ENCODE measurements around the gene TMTC1. TPM values are rescaled to one million over a fixed set of nuclear protein-coding genes. Genes with fewer than 3 reads are reported as not detected.
A peak's percentile ranks its signal among the peaks of the same experiment; 100 is the strongest.

TMTC1 gene
- total RNA-seq, 1 donor from 2014 or later, result 0.49 TPM

DNA sequence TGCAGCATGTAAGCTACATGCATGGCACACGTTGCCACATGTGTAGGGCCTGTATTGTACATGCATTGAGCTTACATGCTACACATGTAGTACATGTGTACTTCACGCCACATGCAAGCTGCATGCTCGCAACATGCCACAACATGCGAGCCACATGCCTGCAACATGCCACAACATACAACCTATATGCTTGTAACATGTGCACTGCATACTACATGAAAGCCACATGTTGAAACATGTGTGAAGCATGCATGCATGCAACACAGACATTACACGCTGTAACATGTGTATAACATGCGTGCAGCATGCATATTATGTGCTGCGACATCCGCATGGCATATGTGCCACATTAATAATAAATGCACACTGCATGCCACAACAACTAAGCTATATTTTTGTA, 9.1 kb upstream of the TMTC1 start:
- no peak for DNase-seq

DNA sequence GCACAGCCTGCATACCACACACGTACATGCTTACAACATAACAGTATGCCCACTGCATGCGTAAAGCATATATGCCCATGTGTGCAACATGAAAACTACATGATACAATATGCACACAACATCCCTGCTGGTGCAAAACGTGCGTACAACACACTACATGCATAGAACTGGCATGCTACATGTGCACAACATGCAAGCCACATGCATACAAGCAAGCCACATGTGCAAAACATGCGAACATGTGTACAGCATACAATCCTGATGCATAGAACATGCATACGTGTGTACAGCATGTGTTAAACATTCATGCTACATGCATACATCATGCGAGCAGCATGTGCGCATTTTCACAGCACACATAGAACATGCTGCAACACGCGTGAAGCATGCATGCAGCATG, 8.4 kb upstream of the TMTC1 start:
- H3K9me3 Mint-ChIP-seq, result peaks cover 4% of the 10 kb centered on the region
- no peak overlapping the region for H3K27ac Mint-ChIP-seq
- DNase-seq, result no peak
- no peaks in the 10 kb centered on the region for H3K4me1 Mint-ChIP-seq
- H3K4me3 Mint-ChIP-seq, result no peak overlapping the region
- intact Hi-C loops (cut with micrococcal nuclease), result no loop called here
- no peaks in the 10 kb centered on the region for H3K36me3 Mint-ChIP-seq (ENCODE audit: low read depth)
- no peaks in the 10 kb centered on the region for H3K27me3 Mint-ChIP-seq

More for the DNA sequence above, 9.1 kb upstream of the TMTC1 start:
- Mint-ChIP-seq H3K27me3 (no peaks in the 10 kb centered on the region), H3K36me3 (ENCODE audit: low read depth) (no peaks in the 10 kb centered on the region), H3K4me3 (no peak overlapping the region), H3K4me1 (no peaks in the 10 kb centered on the region), H3K9me3 (peaks cover 4% of the 10 kb centered on the region), H3K27ac (no peak overlapping the region)
- intact Hi-C loops (cut with micrococcal nuclease), result no loop called here

DNA sequence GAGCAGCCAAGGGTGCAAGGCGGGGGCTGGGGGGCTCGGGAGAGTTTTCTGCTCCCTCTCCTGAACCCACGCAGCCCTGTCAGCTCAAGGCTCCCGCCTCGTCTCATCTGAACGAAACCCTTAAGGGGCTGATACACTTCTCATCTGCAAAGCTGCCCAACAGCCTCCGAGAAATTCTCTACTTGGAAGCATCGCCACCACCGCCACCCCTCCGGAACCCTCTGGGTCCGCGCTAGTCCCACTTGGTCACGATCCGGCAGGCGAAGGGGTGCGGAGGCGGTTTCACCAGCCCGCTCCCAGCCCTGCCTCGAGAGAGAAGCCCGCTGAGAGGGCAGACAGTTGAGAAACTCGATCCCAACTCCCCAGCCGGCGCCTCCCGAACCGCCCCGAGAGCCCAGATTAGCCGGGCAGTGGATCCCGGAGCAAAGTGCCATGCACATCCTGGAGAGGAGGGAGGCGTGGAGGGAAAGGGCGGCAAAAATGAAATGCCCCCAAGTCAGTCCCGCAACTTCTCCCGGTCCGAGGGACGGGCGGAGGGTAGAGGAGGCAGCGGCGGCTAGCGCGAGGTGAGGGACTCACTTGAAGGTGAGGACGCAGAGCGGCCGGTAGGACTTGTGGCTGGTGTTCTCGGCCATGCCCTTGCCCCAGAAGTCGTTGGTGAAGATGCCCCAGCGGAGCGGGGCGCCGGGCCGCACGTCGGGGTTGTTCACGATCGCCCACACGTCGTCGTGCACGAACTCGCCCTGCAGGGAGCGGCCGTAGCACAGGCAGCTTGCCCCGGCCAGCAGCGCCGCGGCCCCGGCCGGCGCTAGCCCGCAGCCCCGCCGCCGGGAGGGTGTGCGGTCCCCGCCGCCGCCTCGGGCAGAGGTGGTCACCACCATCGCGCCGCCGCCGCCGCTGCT, 620 bp downstream of the TMTC1 start:
- H3K27ac Mint-ChIP-seq, result peak overlapping the region; percentile 34

DNA sequence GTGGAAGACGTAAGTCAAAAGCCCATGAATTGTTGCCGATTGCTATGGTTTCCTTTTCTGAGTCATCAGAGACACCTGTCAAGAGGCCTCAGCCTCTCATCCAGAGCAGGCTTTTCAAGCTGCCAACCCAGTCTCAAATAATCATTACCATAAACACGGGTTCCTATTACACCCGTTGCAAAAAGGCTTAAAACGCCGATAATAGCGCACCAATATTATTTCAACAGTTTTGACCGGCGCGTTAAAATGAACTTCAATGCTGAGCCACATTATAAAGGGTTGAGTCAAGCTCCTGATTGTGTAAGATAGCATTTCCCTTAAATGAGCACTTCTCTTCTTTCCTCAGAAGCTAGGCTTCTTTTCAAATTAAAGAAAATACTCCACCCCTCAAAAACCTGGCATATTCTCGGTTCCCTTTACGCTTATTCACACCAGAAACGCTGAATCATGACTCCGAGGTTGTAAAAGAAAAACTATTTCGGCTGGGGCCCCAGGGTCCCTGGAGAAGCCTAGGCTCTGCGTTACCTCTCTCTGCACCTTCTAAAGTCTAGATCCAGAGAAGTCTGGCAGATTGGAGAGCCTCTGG, 1.4 kb downstream of the TMTC1 start:
- Mint-ChIP-seq H3K27ac (no peak overlapping the region), H3K9me3 (peaks cover 4% of the 10 kb centered on the region), H3K4me3 (peak overlapping the region; percentile 62), H3K4me1 (peaks cover 7% of the 10 kb centered on the region), H3K36me3 (ENCODE audit: low read depth) (no peaks in the 10 kb centered on the region), H3K27me3 (peaks cover 39% of the 10 kb centered on the region)
- DNase-seq, result no peak
- intact Hi-C loops (cut with micrococcal nuclease), result no loop called here

More for the DNA sequence above, 620 bp downstream of the TMTC1 start:
- peak; percentile 58 for DNase-seq
- H3K4me3 Mint-ChIP-seq, result peak overlapping the region; percentile 62
- H3K4me1 Mint-ChIP-seq, result peaks cover 7% of the 10 kb centered on the region
- peaks cover 39% of the 10 kb centered on the region for H3K27me3 Mint-ChIP-seq
- intact Hi-C loops (cut with micrococcal nuclease), result no loop called here
- no peaks in the 10 kb centered on the region for H3K36me3 Mint-ChIP-seq (ENCODE audit: low read depth)
- peaks cover 4% of the 10 kb centered on the region for H3K9me3 Mint-ChIP-seq

DNA sequence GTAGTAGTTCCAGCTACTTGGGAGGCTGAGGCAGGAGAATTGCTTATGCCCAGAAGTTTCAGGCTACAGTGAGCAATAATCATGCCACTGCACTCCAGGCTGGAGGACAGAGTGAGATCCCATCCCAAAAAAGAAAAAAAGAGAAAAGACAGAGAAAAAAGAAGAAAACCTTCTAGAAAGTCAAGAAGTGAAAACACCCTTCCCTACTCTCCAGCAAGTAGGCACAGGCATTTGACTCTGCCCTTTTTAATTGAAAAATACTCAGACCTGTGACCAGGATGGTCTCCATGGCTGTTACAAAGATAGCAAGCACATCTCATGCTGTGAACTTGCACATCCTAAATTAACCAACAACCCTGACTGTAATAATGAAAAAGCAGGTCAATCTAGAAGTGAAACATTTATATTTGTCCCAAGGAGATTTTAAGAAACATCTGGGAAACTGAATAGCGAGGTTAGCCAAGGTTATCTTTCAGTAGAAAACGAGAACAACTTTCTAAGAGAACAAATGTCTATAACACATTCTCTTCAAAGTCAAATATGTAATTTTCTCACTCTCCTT, 2.0 kb downstream of the TMTC1 start:
- Mint-ChIP-seq H3K27me3 (peaks cover 39% of the 10 kb centered on the region), H3K36me3 (ENCODE audit: low read depth) (no peaks in the 10 kb centered on the region), H3K4me3 (peak overlapping the region; percentile 8), H3K4me1 (peaks cover 7% of the 10 kb centered on the region), H3K9me3 (peaks cover 4% of the 10 kb centered on the region), H3K27ac (no peak overlapping the region)
- intact Hi-C loops (cut with micrococcal nuclease), result no loop called here
- DNase-seq, result no peak

DNA sequence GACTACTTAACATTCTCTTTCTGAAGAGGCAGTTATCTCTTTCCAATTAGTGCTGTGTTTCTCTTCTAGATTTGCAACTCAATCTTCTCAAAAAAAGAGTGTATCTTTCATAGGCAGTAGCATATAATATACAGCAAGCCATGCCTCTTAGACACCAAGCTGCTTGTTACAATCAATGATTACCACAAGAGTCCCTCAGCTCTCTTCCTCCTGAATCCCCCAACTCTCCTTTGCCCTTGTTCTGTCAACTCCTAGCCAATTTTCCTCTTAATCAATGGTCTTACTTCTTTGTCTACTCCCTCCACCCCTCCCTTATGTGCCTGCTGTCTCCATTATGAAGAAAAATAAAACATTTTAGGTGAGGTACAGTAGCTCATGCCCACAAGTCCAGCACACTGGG, 2.6 kb downstream of the TMTC1 start:
- no peaks in the 10 kb centered on the region for H3K36me3 Mint-ChIP-seq (ENCODE audit: low read depth)
- DNase-seq, result no peak
- H3K27ac Mint-ChIP-seq, result no peak overlapping the region
- intact Hi-C loops (cut with micrococcal nuclease), result no loop called here
- H3K27me3 Mint-ChIP-seq, result peaks cover 39% of the 10 kb centered on the region
- no peak overlapping the region for H3K4me3 Mint-ChIP-seq
- H3K9me3 Mint-ChIP-seq, result peaks cover 8% of the 10 kb centered on the region
- H3K4me1 Mint-ChIP-seq, result peaks cover 7% of the 10 kb centered on the region

DNA sequence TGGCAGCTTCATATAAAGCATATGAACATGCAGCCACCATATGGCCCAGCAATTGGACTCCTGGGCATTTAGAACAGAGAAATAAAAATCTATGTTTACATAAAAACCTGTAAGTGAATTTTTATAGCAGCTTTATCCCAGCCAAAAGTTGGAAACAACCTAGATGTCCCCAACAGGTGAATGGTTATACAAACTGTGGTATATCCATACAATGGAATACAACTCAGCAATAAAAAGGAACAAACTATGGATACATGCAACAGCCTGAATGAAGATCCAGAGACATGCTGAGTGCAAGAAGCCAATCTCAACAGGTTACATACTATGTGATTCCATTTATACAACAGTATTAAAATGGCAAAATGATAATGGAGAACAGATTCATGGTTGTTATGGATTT, 3.7 kb downstream of the TMTC1 start:
- Mint-ChIP-seq H3K4me1 (peaks cover 7% of the 10 kb centered on the region), H3K27ac (no peak overlapping the region), H3K36me3 (ENCODE audit: low read depth) (no peaks in the 10 kb centered on the region), H3K9me3 (peaks cover 11% of the 10 kb centered on the region), H3K4me3 (no peak overlapping the region), H3K27me3 (peaks cover 32% of the 10 kb centered on the region)
- intact Hi-C loops (cut with micrococcal nuclease), result no loop called here
- DNase-seq, result no peak

DNA sequence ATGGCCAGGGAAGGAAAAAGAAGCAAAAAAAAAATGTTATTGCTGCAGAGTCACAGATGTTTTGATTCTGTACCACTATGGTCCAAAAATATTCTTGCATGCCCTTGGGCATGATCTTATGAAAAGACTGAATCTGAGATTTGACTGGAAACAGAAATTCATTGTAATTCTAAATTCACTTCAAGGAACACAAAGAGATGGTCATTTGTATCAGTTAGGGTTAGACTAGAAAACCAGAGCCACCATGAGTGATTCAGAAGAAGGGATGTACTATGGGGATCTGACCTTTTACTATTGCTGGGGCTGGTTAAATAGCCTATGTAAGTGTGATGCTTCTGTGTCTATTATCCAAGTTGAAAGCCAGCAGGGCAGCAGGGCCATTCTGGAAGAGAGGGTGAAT, 5.2 kb downstream of the TMTC1 start:
- H3K27ac Mint-ChIP-seq, result no peak overlapping the region
- no peak overlapping the region for H3K4me3 Mint-ChIP-seq
- peaks cover 26% of the 10 kb centered on the region for H3K27me3 Mint-ChIP-seq
- peaks cover 11% of the 10 kb centered on the region for H3K9me3 Mint-ChIP-seq
- intact Hi-C loops (cut with micrococcal nuclease), result no loop called here
- DNase-seq, result no peak
- peaks cover 7% of the 10 kb centered on the region for H3K4me1 Mint-ChIP-seq
- H3K36me3 Mint-ChIP-seq (ENCODE audit: low read depth), result no peaks in the 10 kb centered on the region

DNA sequence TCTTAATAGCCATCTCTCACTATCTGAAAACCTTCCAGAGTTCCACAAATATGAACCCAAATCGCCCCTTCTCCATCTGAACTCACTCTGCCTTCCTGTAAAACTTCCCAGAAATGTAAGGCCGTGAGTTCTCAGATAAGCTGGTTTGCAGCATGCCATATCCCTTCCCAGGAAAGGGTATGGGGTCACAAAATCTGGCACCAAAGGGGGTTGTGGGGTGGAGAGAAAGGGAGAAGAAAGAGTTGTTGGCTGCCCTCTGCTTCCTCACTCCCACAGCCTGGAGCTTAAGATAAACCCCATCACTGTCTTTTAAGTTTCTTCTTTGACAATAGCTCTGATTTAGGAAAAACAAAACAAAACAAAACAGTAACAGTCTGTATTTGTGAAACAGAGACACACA, 10.7 kb downstream of the TMTC1 start:
- Mint-ChIP-seq H3K27ac (no peak overlapping the region), H3K27me3 (no peaks in the 10 kb centered on the region)

DNA sequence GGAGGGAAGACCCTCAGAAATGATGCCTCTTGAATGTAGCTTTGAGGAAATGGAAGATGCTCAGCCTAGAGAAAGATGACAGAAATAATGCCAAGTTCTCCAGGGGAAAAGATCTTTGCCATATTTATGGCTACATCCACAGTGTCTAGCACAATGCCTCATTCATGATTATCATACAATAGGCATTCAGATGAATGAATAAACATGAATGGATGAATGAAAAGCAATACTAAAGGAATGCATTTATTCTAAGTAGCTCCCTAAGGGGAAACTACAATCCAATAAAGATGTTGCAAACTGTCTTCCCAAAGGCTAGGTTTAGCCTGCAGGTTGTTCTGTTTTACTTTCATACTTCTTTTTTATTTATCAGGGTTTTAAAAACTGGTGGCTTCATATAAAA, 12.0 kb downstream of the TMTC1 start:
- DNase-seq, result no peak
- no peak overlapping the region for H3K4me3 Mint-ChIP-seq
- no peaks in the 10 kb centered on the region for H3K27me3 Mint-ChIP-seq
- H3K27ac Mint-ChIP-seq, result no peak overlapping the region
- peaks cover 7% of the 10 kb centered on the region for H3K9me3 Mint-ChIP-seq
- H3K4me1 Mint-ChIP-seq, result no peaks in the 10 kb centered on the region
- intact Hi-C loops (cut with micrococcal nuclease), result no loop called here
- no peaks in the 10 kb centered on the region for H3K36me3 Mint-ChIP-seq (ENCODE audit: low read depth)

More for the DNA sequence above, 10.7 kb downstream of the TMTC1 start:
- Mint-ChIP-seq H3K36me3 (ENCODE audit: low read depth) (no peaks in the 10 kb centered on the region), H3K9me3 (peaks cover 7% of the 10 kb centered on the region), H3K4me3 (no peak overlapping the region), H3K4me1 (no peaks in the 10 kb centered on the region)
- intact Hi-C loops (cut with micrococcal nuclease), result no loop called here
- no peak for DNase-seq

DNA sequence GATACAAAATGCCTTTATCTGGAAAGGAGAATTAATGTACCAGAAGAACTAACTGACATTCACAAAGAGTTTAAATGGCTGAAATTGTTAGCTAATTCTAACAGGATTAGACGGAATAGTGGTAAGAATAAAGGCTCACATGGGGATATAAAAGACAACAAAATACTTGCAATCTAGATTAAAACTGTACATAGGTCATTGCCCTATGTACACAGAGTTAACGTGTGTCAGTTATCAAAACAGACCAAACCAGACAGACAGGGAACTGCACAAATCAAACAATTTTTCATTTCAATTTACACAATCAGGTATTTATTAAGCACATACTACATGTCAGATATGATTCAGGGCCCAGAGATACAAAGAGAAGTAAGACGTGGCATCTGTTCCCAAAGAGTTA, 12.6 kb downstream of the TMTC1 start:
- Mint-ChIP-seq H3K4me1 (no peaks in the 10 kb centered on the region), H3K27ac (no peak overlapping the region), H3K36me3 (ENCODE audit: low read depth) (no peaks in the 10 kb centered on the region), H3K9me3 (peaks cover 3% of the 10 kb centered on the region), H3K27me3 (no peaks in the 10 kb centered on the region), H3K4me3 (no peak overlapping the region)
- intact Hi-C loops (cut with micrococcal nuclease), result no loop called here
- DNase-seq, result no peak

DNA sequence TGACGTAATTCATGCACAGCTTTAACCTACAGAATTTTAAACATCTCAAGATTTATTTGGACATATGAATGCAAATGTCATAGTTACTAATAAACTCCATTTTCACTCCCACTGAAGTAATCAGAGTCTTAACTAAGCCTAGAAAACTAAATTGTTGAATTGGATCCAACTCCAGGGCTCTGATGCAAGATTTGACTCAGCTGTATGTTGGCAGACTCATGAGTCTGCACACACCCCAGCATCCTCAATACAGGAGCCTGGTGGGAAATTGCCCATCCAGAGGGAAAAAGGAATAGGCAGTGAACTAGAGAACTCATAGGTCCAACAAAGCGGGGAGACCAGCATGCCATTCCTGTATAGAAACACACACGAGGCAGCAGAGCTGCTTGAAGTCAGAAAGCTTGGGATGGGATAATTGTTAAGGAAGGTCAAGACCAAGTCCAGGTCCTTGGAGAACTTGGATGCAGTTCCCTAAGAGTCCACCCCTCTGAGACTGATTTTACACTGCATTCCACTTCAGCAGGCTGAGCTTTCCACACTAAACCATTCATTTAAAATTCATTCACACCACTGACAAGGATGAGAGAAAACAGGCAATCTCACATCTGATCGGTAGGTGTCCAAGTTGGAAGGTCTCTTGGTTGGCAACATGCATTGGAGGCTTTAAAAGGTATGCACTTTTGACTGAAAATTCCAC, 14.4 kb downstream of the TMTC1 start:
- no peak for DNase-seq
- H3K27me3 Mint-ChIP-seq, result no peaks in the 10 kb centered on the region
- no peak overlapping the region for H3K27ac Mint-ChIP-seq
- H3K9me3 Mint-ChIP-seq, result no peaks in the 10 kb centered on the region
- no peaks in the 10 kb centered on the region for H3K36me3 Mint-ChIP-seq (ENCODE audit: low read depth)
- intact Hi-C loops (cut with micrococcal nuclease), result no loop called here
- H3K4me3 Mint-ChIP-seq, result no peak overlapping the region
- no peaks in the 10 kb centered on the region for H3K4me1 Mint-ChIP-seq

DNA sequence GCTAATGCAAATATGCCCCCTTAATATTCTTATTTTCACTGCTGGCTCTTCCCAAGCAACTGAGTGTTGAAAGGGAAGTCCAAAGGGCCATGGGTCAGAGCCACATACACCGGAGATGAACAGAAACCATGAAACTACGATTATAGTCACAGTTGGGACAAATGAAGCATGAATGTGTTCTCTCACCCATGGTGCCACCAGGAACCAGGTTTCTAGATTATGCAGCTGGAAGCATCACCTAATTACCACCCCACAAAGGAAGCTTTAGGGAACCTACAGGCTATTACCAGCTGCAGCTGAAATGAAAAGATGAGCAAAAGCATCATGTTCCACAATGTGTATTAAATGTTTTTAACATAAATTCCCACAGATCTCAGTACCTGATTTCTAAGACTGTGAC, 15.4 kb downstream of the TMTC1 start:
- intact Hi-C loops (cut with micrococcal nuclease), result no loop called here
- Mint-ChIP-seq H3K9me3 (no peaks in the 10 kb centered on the region), H3K4me3 (no peak overlapping the region), H3K4me1 (no peaks in the 10 kb centered on the region), H3K27me3 (no peaks in the 10 kb centered on the region), H3K36me3 (ENCODE audit: low read depth) (no peaks in the 10 kb centered on the region), H3K27ac (no peak overlapping the region)
- no peak for DNase-seq

DNA sequence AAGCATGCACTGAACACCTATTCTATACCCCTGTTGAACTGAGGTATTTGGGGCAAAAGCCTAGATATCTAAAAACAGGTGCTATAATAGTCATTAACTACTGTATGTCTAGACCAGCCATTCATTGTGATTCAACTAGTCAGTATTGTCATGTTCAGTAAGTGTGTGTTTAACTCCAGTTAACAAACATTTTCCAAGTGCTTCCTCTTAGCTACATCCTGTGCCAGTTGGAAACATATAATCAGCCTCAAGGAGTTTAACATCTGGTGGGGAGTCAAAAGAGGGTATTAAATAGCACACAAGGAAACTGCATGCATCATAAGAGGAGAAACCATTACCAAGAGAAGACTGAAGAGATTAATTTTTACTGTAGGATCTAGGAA, 20.4 kb downstream of the TMTC1 start:
- Mint-ChIP-seq H3K36me3 (ENCODE audit: low read depth) (no peaks in the 10 kb centered on the region), H3K9me3 (no peaks in the 10 kb centered on the region), H3K27ac (no peak overlapping the region), H3K4me1 (no peaks in the 10 kb centered on the region), H3K27me3 (no peaks in the 10 kb centered on the region), H3K4me3 (no peak overlapping the region)
- no peak for DNase-seq
- intact Hi-C loops (cut with micrococcal nuclease), result no loop called here
